Fibroblast of lung (primary cell): ENCODE results near the gene SLC6A7. TPM values are rescaled to one million over a fixed set of nuclear protein-coding genes. Genes with fewer than 3 reads are reported as not detected.

Source experiments
- DNase-seq, 2 donors: peaks; one replicate each; pipeline versions ENCODE4 v3.0.0 to v3.0.0-alpha.2; 2010; ENCODE audit warnings: low read depth in 2 of 2
- H2AFZ ChIP-seq: 2 replicates; pipeline ENCODE4 v1.5.1; 2012; ENCODE audit warnings: low read length, control low read depth, inconsistent platforms
- H3K27ac ChIP-seq: 2 replicates; pipeline ENCODE4 v1.5.1; 2011; ENCODE audit warnings: low read length, control low read depth; ENCODE audit not compliant: insufficient read depth
- H3K27me3 ChIP-seq: 2 replicates; pipeline ENCODE4 v1.5.1; 2011; ENCODE audit warnings: mild to moderate bottlenecking, low read length; ENCODE audit not compliant: control insufficient read depth, insufficient read depth
- H3K36me3 ChIP-seq: 2 replicates; pipeline ENCODE4 v1.5.1; 2011; ENCODE audit warnings: low read length; ENCODE audit not compliant: control insufficient read depth, insufficient read depth
- H3K4me1 ChIP-seq: 2 replicates; pipeline ENCODE4 v1.5.1; 2011; ENCODE audit warnings: low read length; ENCODE audit not compliant: control insufficient read depth, insufficient read depth; ENCODE audit errors: extremely low read depth
- H3K4me2 ChIP-seq: 2 replicates; pipeline ENCODE4 v1.5.1; 2011; ENCODE audit warnings: low read length, control low read depth; ENCODE audit not compliant: insufficient read depth; ENCODE audit errors: extremely low read depth
- H3K4me3 ChIP-seq, 4 experiments: fragments of 200-600 bp in 1 of 4; sonication (generic) in 1 of 4; replicated peaks in 1 of 4; 2 replicates each; pipeline ENCODE4 v1.5.1; 2011 to 2016; ENCODE audit warnings: low read length in 4 of 4, low read depth in 3 of 4, mild to moderate bottlenecking in 3 of 4, control low read depth in 2 of 4, inconsistent platforms in 1 of 4, mixed read lengths in 1 of 4; ENCODE audit not compliant: insufficient read depth in 1 of 4; ENCODE audit errors: control extremely low read depth in 1 of 4
- H3K79me2 ChIP-seq: 2 replicates; pipeline ENCODE4 v1.5.1; 2012; ENCODE audit warnings: mild to moderate bottlenecking, low read length, inconsistent platforms; ENCODE audit not compliant: control insufficient read depth, insufficient read depth
- H3K9ac ChIP-seq: 2 replicates; pipeline ENCODE4 v1.5.1; 2011; ENCODE audit warnings: mild to moderate bottlenecking, low read length, control low read depth; ENCODE audit not compliant: insufficient read depth
- H3K9me3 ChIP-seq: 2 replicates; pipeline ENCODE4 v1.5.1; 2012; ENCODE audit warnings: low read depth, low read length; ENCODE audit not compliant: control insufficient read depth, insufficient read depth
- H4K20me1 ChIP-seq: 2 replicates; pipeline ENCODE4 v1.5.1; 2011; ENCODE audit warnings: low read length; ENCODE audit not compliant: control insufficient read depth, insufficient read depth; ENCODE audit errors: extremely low read depth
- CTCF ChIP-seq, 2 donors: IDR thresholded peaks in 1 of 2; conservative IDR thresholded peaks in 1 of 2; 1 replicate in 1 of 2; 2 replicates in 1 of 2; pipeline ENCODE4 v1.5.1; 2011 to 2012; ENCODE audit warnings: low read length in 2 of 2, control low read depth in 1 of 2, inconsistent platforms in 1 of 2, low read depth in 1 of 2, mild to moderate bottlenecking in 1 of 2
- EZH2 ChIP-seq: IDR thresholded peaks from 2 replicates; pipeline ENCODE4 v1.5.1; 2012; ENCODE audit warnings: low read length, control low read depth, mild to moderate bottlenecking; ENCODE audit errors: missing control alignments
- polyA plus RNA-seq, 2 donors: library from polyadenylated mRNA; depleted of rRNA in 1 of 2; stranded (reverse) in 1 of 2; unstranded in 1 of 2; fragments of >200 nt; gene quantifications; 2 replicates each; pipeline ENCODE4 v1.2.1, GENCODE V29; 2011 to 2012; ENCODE audit warnings: missing spikeins in 1 of 2
- total RNA-seq: library from RNA; depleted of rRNA; stranded (reverse); fragments of >200 nt; gene quantifications from 2 replicates; pipeline ENCODE4 v1.2.1, GENCODE V29; 2014

Gene SLC6A7
- total and polyA plus RNA-seq, 2 donors (not counting 1 experiment from before 2014, with no cell fraction given): 0.02 TPM; not detected in 1

DNA sequence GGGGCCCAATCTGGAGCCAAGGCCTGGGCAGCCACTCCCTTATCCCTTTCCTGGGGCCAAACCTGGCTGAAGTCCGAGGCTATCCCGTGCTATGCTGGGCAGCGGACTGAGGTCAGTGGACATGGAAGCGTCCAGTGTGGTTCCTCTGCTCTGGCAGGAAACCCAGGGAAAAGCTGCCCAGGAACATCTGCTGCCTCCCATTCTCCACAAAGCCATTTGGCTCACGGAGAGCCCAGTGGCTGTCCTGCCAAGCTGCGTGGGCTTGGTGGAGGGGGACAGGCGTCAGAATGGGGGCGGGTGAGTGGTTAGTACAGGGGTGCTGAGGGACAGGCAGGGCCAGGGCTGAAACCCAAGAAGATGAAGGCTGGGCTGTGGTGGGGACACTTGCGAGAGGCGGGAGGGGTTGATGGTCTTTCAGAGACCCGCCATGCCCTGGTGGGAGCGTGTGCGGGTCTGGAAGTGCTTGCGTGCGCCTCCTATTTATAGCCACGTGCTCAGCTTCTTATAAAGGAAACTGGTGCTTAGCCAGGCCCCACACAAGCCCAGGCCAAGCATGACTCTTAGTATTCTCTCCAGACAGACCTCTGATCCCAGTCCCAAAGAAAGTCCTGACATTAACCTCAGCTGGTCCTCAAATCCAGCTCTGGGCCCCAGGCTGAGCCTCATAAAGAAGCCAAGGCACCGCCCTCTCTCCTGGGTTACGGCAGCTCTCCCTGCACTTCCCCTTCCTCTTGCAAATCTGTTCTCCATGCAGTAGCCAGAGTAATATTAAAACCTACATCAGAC, 9.4 kb upstream of the SLC6A7 start:
- H2AFZ ChIP-seq: peak overlapping the region; percentile 25
- H3K27me3 ChIP-seq: peaks cover 16% of the 10 kb centered on the region
- peak; percentile 30 to 84 for DNase-seq
- H3K27ac ChIP-seq: peak overlapping the region; percentile 24
- H3K4me1 ChIP-seq: peaks cover 8% of the 10 kb centered on the region
- no peak overlapping the region for H3K9ac ChIP-seq
- H3K4me3 ChIP-seq: no peak overlapping the region
- no peaks in the 10 kb centered on the region for H4K20me1 ChIP-seq
- no peaks in the 10 kb centered on the region for H3K9me3 ChIP-seq
- TF ChIP-seq EZH2 (no peak), CTCF (conservative IDR thresholded peaks at IDR 0.05 in 1 of 2, IDR thresholded peaks at IDR 0.05 in 1 of 2; ENCODE audit: low read depth in 1 of 2, low read length in 2 of 2) (no peak)
- no peaks in the 10 kb centered on the region for H3K36me3 ChIP-seq
- no peaks in the 10 kb centered on the region for H3K79me2 ChIP-seq
- no peak overlapping the region for H3K4me2 ChIP-seq

GRCh38 chr5:150181027-150181426, 8.8 kb upstream of the SLC6A7 start:
- Histone ChIP-seq H3K27me3 (peaks cover 20% of the 10 kb centered on the region), H3K36me3 (no peaks in the 10 kb centered on the region), H3K4me1 (peaks cover 8% of the 10 kb centered on the region), H3K79me2 (no peaks in the 10 kb centered on the region), H2AFZ (no peak overlapping the region), H3K27ac (no peak overlapping the region), H3K9me3 (no peaks in the 10 kb centered on the region), H3K4me3 (no peak overlapping the region), H3K4me2 (no peak overlapping the region), H3K9ac (no peak overlapping the region), H4K20me1 (no peaks in the 10 kb centered on the region)
- TF ChIP-seq CTCF (conservative IDR thresholded peaks at IDR 0.05 in 1 of 2, IDR thresholded peaks at IDR 0.05 in 1 of 2; ENCODE audit: low read depth in 1 of 2, low read length in 2 of 2) (no peak), EZH2 (no peak)
- DNase-seq: peak; percentile 70 to 72

DNA sequence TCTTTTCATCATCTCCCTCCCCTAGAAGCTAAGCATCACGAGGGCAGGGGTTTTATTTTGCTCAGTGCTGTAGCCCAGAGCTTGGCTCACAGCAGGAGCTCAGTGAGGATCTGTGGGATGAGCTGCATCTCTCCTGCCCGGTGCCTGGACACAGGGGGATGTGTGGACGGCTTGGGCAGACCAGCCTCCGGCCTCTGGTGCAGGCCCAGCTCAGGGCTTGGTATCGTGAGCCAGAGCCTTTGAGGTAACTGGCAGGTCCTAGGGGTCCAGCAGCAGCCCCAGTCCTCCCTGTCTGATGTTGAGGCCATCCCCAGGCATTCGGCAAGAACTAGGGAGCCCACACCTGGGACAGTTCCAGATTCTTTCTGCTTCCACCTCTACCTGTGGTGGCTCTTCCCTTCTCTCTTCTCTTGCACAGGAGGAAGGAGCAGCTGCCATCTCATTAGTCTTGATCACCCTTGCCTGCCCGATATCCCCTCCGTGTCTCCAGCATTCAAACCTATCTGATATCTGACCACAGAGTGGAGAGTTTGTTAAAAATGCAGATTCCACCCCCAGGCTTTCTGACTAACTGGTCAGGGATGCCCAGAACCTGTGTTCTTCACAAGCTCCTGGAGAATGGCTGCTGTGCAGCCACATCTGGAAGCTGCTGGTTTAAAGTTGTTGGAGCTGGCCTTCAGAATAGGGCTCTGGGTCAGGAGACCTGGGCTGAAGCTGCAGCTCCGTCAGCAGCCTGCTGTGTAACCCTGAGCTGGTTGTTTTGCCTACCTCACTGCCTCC, 7.9 kb upstream of the SLC6A7 start:
- Histone ChIP-seq H3K36me3 (no peaks in the 10 kb centered on the region), H3K4me1 (peaks cover 8% of the 10 kb centered on the region), H3K79me2 (no peaks in the 10 kb centered on the region), H3K4me3 (no peak overlapping the region), H3K9me3 (no peaks in the 10 kb centered on the region), H3K27ac (no peak overlapping the region), H3K27me3 (peaks cover 29% of the 10 kb centered on the region), H4K20me1 (no peaks in the 10 kb centered on the region), H3K4me2 (no peak overlapping the region), H2AFZ (no peak overlapping the region), H3K9ac (no peak overlapping the region)
- no peak for TF ChIP-seq CTCF (conservative IDR thresholded peaks at IDR 0.05 in 1 of 2, IDR thresholded peaks at IDR 0.05 in 1 of 2; ENCODE audit: low read depth in 1 of 2, low read length in 2 of 2)
- no peak for TF ChIP-seq EZH2
- DNase-seq: peak in 1 of 2 donors; percentile 37
